SK-N-MC (cell line): ENCODE data around the gene RHOA.

Source experiments
- EZH2 ChIP-seq: fragments of 200-600 bp; sonication (generic); IDR thresholded peaks from one replicate; pipeline ENCODE4 v1.6.1; 2017; ENCODE audit warnings: antibody characterized with exemption
- FOXP2 ChIP-seq: optimal IDR thresholded peaks from 2 replicates; pipeline ENCODE3; 2011; ENCODE audit warnings: mild to moderate bottlenecking, moderate library complexity; ENCODE audit not compliant: insufficient read depth; ENCODE audit errors: extremely low read length, control extremely low read depth
- POLR2AphosphoS5 ChIP-seq: IDR thresholded peaks from 2 replicates; pipeline ENCODE4 v1.6.1; 2012; ENCODE audit warnings: mild to moderate bottlenecking, low read depth, low read length, borderline replicate concordance

GRCh38 chr3:49311283-49311682, 100.5 kb downstream of the RHOA start:
- TF ChIP-seq POLR2AphosphoS5 (no peak), EZH2 (no peak), FOXP2 (no peak)
